Caco-2 (cell line): ENCODE measurements around the gene PNMA5. TPM values are rescaled to one million over a fixed set of nuclear protein-coding genes. Genes with fewer than 3 reads are reported as not detected.

Source experiments
- BruUV-seq: library from RNA; stranded (reverse); fragments of 400-500 nt; replicated peaks from 2 replicates; lab custom pipeline; 2021; lab: Mats Ljungman, UMichigan
- CTCF ChIA-PET: fragments of 300-600 bp; sonication (Branson Sonifier 250); formaldehyde crosslinking; loops from one replicate; lab custom pipeline; 2022; ENCODE audit warnings: antibody characterized with exemption; lab: Charles Lee
- POLR2A ChIA-PET: fragments of 300-600 bp; sonication (Branson Sonifier 250); formaldehyde crosslinking; loops from one replicate; lab custom pipeline; 2022; ENCODE audit warnings: antibody characterized with exemption; lab: Charles Lee
- DNase-seq, 2 experiments: peaks; one replicate each; pipeline versions ENCODE4 v3.0.0 to v3.0.0-alpha.2; 2020 to 2022
- H3K27me3 ChIP-seq: replicated peaks from 2 replicates; pipeline ENCODE4 v1.6.0; 2011; ENCODE audit warnings: low read length; ENCODE audit not compliant: control insufficient read depth, insufficient read depth
- H3K36me3 ChIP-seq: 2 replicates; pipeline ENCODE4 v1.5.1; 2011; ENCODE audit warnings: low read length; ENCODE audit not compliant: control insufficient read depth, insufficient read depth
- H3K4me1 ChIP-seq: fragments of 250-450 bp; sonication (Bioruptor Pico); 2 replicates; pipeline ENCODE4 v1.5.1; 2020; ENCODE audit warnings: mild to moderate bottlenecking
- H3K4me3 ChIP-seq: 2 replicates; pipeline ENCODE4 v1.5.1; 2011; ENCODE audit warnings: low read depth, mild to moderate bottlenecking, control low read depth, low read length
- H3K9me3 ChIP-seq: fragments of 250-450 bp; sonication (Bioruptor Pico); 2 replicates; pipeline ENCODE4 v1.5.1; 2020; ENCODE audit warnings: mild to moderate bottlenecking, moderate library complexity
- H3K27ac Mint-ChIP-seq: one replicate; pipeline ENCODE4 v1.8.0; 2022; ENCODE audit warnings: mixed read lengths; ENCODE audit not compliant: unreplicated experiment
- H3K27me3 Mint-ChIP-seq: one replicate; pipeline ENCODE4 v1.8.0; 2022; ENCODE audit warnings: mixed read lengths; ENCODE audit not compliant: insufficient read depth, unreplicated experiment
- H3K36me3 Mint-ChIP-seq: one replicate; pipeline ENCODE4 v1.8.0; 2022; ENCODE audit warnings: mild to moderate bottlenecking, mixed read lengths; ENCODE audit not compliant: insufficient read depth, unreplicated experiment
- H3K4me1 Mint-ChIP-seq: one replicate; pipeline ENCODE4 v1.8.0; 2022; ENCODE audit warnings: low read depth, mixed read lengths; ENCODE audit not compliant: unreplicated experiment
- H3K4me3 Mint-ChIP-seq: one replicate; pipeline ENCODE4 v1.8.0; 2022; ENCODE audit warnings: mild to moderate bottlenecking, moderate library complexity, mixed read lengths; ENCODE audit not compliant: unreplicated experiment
- H3K9me3 Mint-ChIP-seq: one replicate; pipeline ENCODE4 v1.8.0; 2022; ENCODE audit warnings: mixed read lengths; ENCODE audit not compliant: unreplicated experiment
- CTCF ChIP-seq, 2 experiments: fragments of 200-600 bp in 1 of 2; IDR thresholded peaks; 1 replicate in 1 of 2; 2 replicates in 1 of 2; pipeline versions ENCODE4 v1.5.1 to v1.8.0; 2011 to 2022; ENCODE audit warnings: antibody characterized with exemption in 1 of 2, control low read depth in 1 of 2, inconsistent platforms in 1 of 2, low read depth in 1 of 2, low read length in 1 of 2, mild to moderate bottlenecking in 1 of 2, moderate library complexity in 1 of 2; ENCODE audit not compliant: insufficient read depth in 1 of 2, severe bottlenecking in 1 of 2, unreplicated experiment in 1 of 2
- intact Hi-C: fragments of 100-400 bp; cut with micrococcal nuclease; formaldehyde crosslinking; loops from one replicate; pipeline ENCODE4 v1.10.0; 2022; ENCODE audit not compliant: unreplicated experiment
- total RNA-seq: library from RNA; stranded (reverse); gene quantifications from 2 replicates; pipeline ENCODE4 v1.2.3, GENCODE V29; 2022

Gene PNMA5
- total RNA-seq, 1 experiment from 2014 or later = not detected

GRCh38 chrX:152997337-152997736 lies 3.4 kb upstream of the PNMA5 start:
- no peaks in the 10 kb centered on the region for H3K36me3 ChIP-seq
- DNase-seq = no peak
- POLR2A ChIA-PET = no interaction called here
- no peaks in the 10 kb centered on the region for H3K27me3 ChIP-seq
- Mint-ChIP-seq H3K36me3 (no peaks in the 10 kb centered on the region), H3K27ac (no peak overlapping the region), H3K4me3 (no peak overlapping the region), H3K9me3 (no peaks in the 10 kb centered on the region), H3K27me3 (no peaks in the 10 kb centered on the region), H3K4me1 (no peaks in the 10 kb centered on the region)
- CTCF ChIA-PET = no interaction called here
- TF ChIP-seq CTCF (IDR thresholded peaks at IDR 0.05; ENCODE audit: insufficient read depth in 1 of 2, low read depth in 1 of 2, low read length in 1 of 2, severe bottlenecking in 1 of 2, unreplicated experiment in 1 of 2) = no peak
- no TSS peak for BruUV-seq
- no peaks in the 10 kb centered on the region for H3K4me1 ChIP-seq
- no peak overlapping the region for H3K4me3 ChIP-seq
- intact Hi-C loops = no loop called here
- H3K9me3 ChIP-seq = no peaks in the 10 kb centered on the region

GRCh38 chrX:152992115-152992514 lies 1.8 kb downstream of the PNMA5 start:
- no peaks in the 10 kb centered on the region for H3K9me3 Mint-ChIP-seq
- H3K4me3 Mint-ChIP-seq = no peak overlapping the region
- H3K27ac Mint-ChIP-seq = no peak overlapping the region
- Histone ChIP-seq H3K27me3 (no peaks in the 10 kb centered on the region), H3K36me3 (no peaks in the 10 kb centered on the region), H3K9me3 (no peaks in the 10 kb centered on the region), H3K4me3 (no peak overlapping the region), H3K4me1 (no peaks in the 10 kb centered on the region)
- H3K4me1 Mint-ChIP-seq = no peaks in the 10 kb centered on the region
- DNase-seq = no peak
- no peaks in the 10 kb centered on the region for H3K27me3 Mint-ChIP-seq
- ChIA-PET POLR2A (no interaction called here), CTCF (no interaction called here)
- TF ChIP-seq CTCF (IDR thresholded peaks at IDR 0.05; ENCODE audit: insufficient read depth in 1 of 2, low read depth in 1 of 2, low read length in 1 of 2, severe bottlenecking in 1 of 2, unreplicated experiment in 1 of 2) = no peak
- intact Hi-C loops = no loop called here
- BruUV-seq = no TSS peak
- no peaks in the 10 kb centered on the region for H3K36me3 Mint-ChIP-seq

DNA sequence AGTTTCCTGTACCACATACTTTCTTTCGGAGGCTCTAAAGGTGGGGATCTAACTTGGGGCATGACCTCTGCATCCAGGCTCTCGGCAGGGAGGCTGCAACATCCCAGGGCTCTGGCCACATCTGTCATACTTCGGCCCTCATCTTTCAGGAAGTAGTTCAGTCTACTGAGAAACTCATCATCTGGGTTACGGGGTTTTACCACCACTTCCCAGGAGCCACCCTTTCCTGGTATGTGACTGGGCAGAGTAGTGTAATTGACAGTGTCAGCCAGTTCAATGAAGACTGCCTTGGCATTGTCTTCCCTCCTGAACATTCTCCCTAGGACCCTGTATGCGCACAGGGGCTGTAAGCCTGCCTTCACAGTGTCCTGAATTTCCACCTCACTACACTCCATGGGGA lies 2.8 kb downstream of the PNMA5 start:
- H3K9me3 Mint-ChIP-seq = no peaks in the 10 kb centered on the region
- DNase-seq = no peak
- TF ChIP-seq CTCF (IDR thresholded peaks at IDR 0.05; ENCODE audit: insufficient read depth in 1 of 2, low read depth in 1 of 2, low read length in 1 of 2, severe bottlenecking in 1 of 2, unreplicated experiment in 1 of 2) = no peak
- ChIA-PET POLR2A (no interaction called here), CTCF (no interaction called here)
- intact Hi-C loops = no loop called here
- no peak overlapping the region for H3K4me3 Mint-ChIP-seq
- no peaks in the 10 kb centered on the region for H3K9me3 ChIP-seq
- no peak overlapping the region for H3K27ac Mint-ChIP-seq
- no peaks in the 10 kb centered on the region for H3K36me3 Mint-ChIP-seq
- no peaks in the 10 kb centered on the region for H3K27me3 ChIP-seq
- H3K4me1 Mint-ChIP-seq = no peaks in the 10 kb centered on the region
- no peaks in the 10 kb centered on the region for H3K27me3 Mint-ChIP-seq
- H3K4me1 ChIP-seq = no peaks in the 10 kb centered on the region
- no peaks in the 10 kb centered on the region for H3K36me3 ChIP-seq
- H3K4me3 ChIP-seq = no peak overlapping the region
- BruUV-seq = no TSS peak
